ENCODE measurements around the gene ELP4. TPM values are rescaled to one million over a fixed set of nuclear protein-coding genes. Genes with fewer than 3 reads are reported as not detected.

The ELP4 gene
- total and polyA plus RNA-seq, 2 donors (not counting 1 experiment from before 2014, with no cell fraction given): 7.1 to 31.3 TPM

DNA sequence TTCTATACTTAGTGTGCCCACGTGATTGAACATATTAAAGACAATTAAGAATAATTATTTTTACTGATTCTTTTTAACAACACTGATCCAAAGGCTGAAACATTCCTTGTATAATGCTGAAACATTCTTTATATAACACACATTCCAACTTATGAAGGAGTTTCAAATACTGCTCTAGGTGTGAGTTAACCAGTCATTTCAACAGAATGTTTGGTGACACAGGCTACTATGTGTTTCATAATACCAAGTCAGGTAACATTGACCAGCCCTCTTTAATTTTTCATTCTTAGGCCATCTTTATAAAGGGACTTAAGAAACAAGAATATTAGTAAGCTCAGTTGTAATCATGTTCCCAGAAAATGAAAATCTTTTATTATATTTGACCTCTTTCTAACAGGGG is 136.6 kb downstream of the ELP4 start:
- Mint-ChIP-seq H3K27me3 (no peaks in the 10 kb centered on the region), H3K4me1 (no peaks in the 10 kb centered on the region), H3K4me3 (no peak overlapping the region), H3K27ac (no peak overlapping the region), H3K9me3 (ENCODE audit: insufficient read depth) (no peaks in the 10 kb centered on the region)
- ChIA-PET POLR2A (no interaction called here), CTCF (no interaction called here)
- no peak overlapping the region for H3K9ac ChIP-seq (ENCODE audit: low read length)
- WGBS (ENCODE audit: insufficient coverage): no CpG with 5 or more reads among the region's 1 CpG
- DNase-seq (no peak), ATAC-seq (ENCODE audit: low read depth) (no peak)
- intact Hi-C loops (cut with micrococcal nuclease): no loop called here
- no peaks in the 10 kb centered on the region for H3K4me1 ChIP-seq (ENCODE audit: control insufficient read depth in 2 of 2, insufficient read depth in 2 of 2, low read length in 2 of 2)
- no peak overlapping the region for H3K27ac ChIP-seq (ENCODE audit: low read length in 2 of 2)
- no peak overlapping the region for H2AFZ ChIP-seq (ENCODE audit: insufficient read depth, low read depth, low read length, poor library complexity, severe bottlenecking)
- TF ChIP-seq EZH2 (IDR thresholded peaks at IDR 0.05; ENCODE audit: borderline replicate concordance, insufficient read depth, low read depth, low read length, poor library complexity, severe bottlenecking): no peak
- TF ChIP-seq CTCF (IDR thresholded peaks at IDR 0.05): no peak
- no peaks in the 10 kb centered on the region for H3K27me3 ChIP-seq (replicated peaks in 1 of 4; ENCODE audit: control extremely low read depth in 1 of 4, control insufficient read depth in 3 of 4, insufficient read depth in 4 of 4, low read length in 3 of 4)
- H3K4me3 ChIP-seq (ENCODE audit: control extremely low read depth in 1 of 5, extremely low read depth in 1 of 5, insufficient read depth in 1 of 5, low read depth in 2 of 5, low read length in 4 of 5): no peak overlapping the region
- H4K20me1 ChIP-seq (ENCODE audit: control insufficient read depth, insufficient read depth, low read length, poor library complexity, severe bottlenecking): no peaks in the 10 kb centered on the region
- no peaks in the 10 kb centered on the region for H3K36me3 ChIP-seq (replicated peaks in 1 of 2; ENCODE audit: control extremely low read depth in 1 of 2, control insufficient read depth in 1 of 2, extremely low read depth in 1 of 2, insufficient read depth in 2 of 2, low read length in 1 of 2)
- H3K79me2 ChIP-seq (ENCODE audit: control insufficient read depth, insufficient read depth, low read length): no peaks in the 10 kb centered on the region
- H3K4me2 ChIP-seq (replicated peaks; ENCODE audit: low read depth, low read length, poor library complexity, severe bottlenecking): no peak overlapping the region
- no peaks in the 10 kb centered on the region for H3K9me3 ChIP-seq (ENCODE audit: control extremely low read depth in 1 of 3, control insufficient read depth in 2 of 3, insufficient read depth in 1 of 3, low read length in 2 of 3)

GRCh38 chr11:31649129-31649966 is 139.8 kb downstream of the ELP4 start:
- Histone ChIP-seq H3K27ac (ENCODE audit: low read length in 2 of 2) (no peak overlapping the region), H3K4me1 (ENCODE audit: control insufficient read depth in 2 of 2, insufficient read depth in 2 of 2, low read length in 2 of 2) (no peaks in the 10 kb centered on the region), H3K27me3 (replicated peaks in 1 of 4; ENCODE audit: control extremely low read depth in 1 of 4, control insufficient read depth in 3 of 4, insufficient read depth in 4 of 4, low read length in 3 of 4) (no peaks in the 10 kb centered on the region), H3K36me3 (replicated peaks in 1 of 2; ENCODE audit: control extremely low read depth in 1 of 2, control insufficient read depth in 1 of 2, extremely low read depth in 1 of 2, insufficient read depth in 2 of 2, low read length in 1 of 2) (no peaks in the 10 kb centered on the region), H4K20me1 (ENCODE audit: control insufficient read depth, insufficient read depth, low read length, poor library complexity, severe bottlenecking) (no peaks in the 10 kb centered on the region), H3K9me3 (ENCODE audit: control extremely low read depth in 1 of 3, control insufficient read depth in 2 of 3, insufficient read depth in 1 of 3, low read length in 2 of 3) (no peaks in the 10 kb centered on the region), H2AFZ (ENCODE audit: insufficient read depth, low read depth, low read length, poor library complexity, severe bottlenecking) (no peak overlapping the region), H3K4me2 (replicated peaks; ENCODE audit: low read depth, low read length, poor library complexity, severe bottlenecking) (no peak overlapping the region), H3K4me3 (ENCODE audit: control extremely low read depth in 1 of 5, extremely low read depth in 1 of 5, insufficient read depth in 1 of 5, low read depth in 2 of 5, low read length in 4 of 5) (no peak overlapping the region), H3K79me2 (ENCODE audit: control insufficient read depth, insufficient read depth, low read length) (no peaks in the 10 kb centered on the region), H3K9ac (ENCODE audit: low read length) (no peak overlapping the region)
- WGBS (ENCODE audit: insufficient coverage): no CpG with 5 or more reads among the region's 6 CpGs
- ATAC-seq (ENCODE audit: low read depth): no peak
- no peak for DNase-seq
- no peaks in the 10 kb centered on the region for H3K9me3 Mint-ChIP-seq (ENCODE audit: insufficient read depth)
- POLR2A ChIA-PET: no interaction called here
- CTCF ChIA-PET: interaction anchor here (1.1 kb wide), 1 partner anchor 8 kb away, joined by 4 read pairs; no protein-coding TSS in a partner anchor
- intact Hi-C loops (cut with micrococcal nuclease): no loop called here
- H3K27me3 Mint-ChIP-seq: no peaks in the 10 kb centered on the region
- no peak for TF ChIP-seq CTCF (IDR thresholded peaks at IDR 0.05)
- no peak for TF ChIP-seq EZH2 (IDR thresholded peaks at IDR 0.05; ENCODE audit: borderline replicate concordance, insufficient read depth, low read depth, low read length, poor library complexity, severe bottlenecking)
- H3K27ac Mint-ChIP-seq: no peak overlapping the region
- no peaks in the 10 kb centered on the region for H3K4me1 Mint-ChIP-seq
- H3K4me3 Mint-ChIP-seq: no peak overlapping the region

All from B cell (primary cell).